GM23338 (cell line): ENCODE results near the gene KRTAP12-1. TPM values are rescaled to one million over a fixed set of nuclear protein-coding genes. Genes with fewer than 3 reads are reported as not detected.

Experiments used
- ATAC-seq: fragments of 200-7000 bp; cut with Tn5 transposase; 3 replicates; pipeline ENCODE4 v1.9.1; 2020
- DNase-seq: peaks from one replicate; pipeline ENCODE4 v3.0.0-alpha.2; 2015; ENCODE audit warnings: low spot score
- H2AFZ ChIP-seq: fragments of 200-600 bp; sonication (generic); 2 replicates; pipeline ENCODE4 v1.8.0; 2016; ENCODE audit warnings: antibody characterized with exemption, mild to moderate bottlenecking, moderate library complexity
- H3F3A ChIP-seq: fragments of 200-600 bp; sonication (generic); replicated peaks from 2 replicates; pipeline ENCODE4 v1.8.0; 2017; ENCODE audit warnings: antibody characterized with exemption, mixed run types, low read depth
- H3K27ac ChIP-seq: fragments of 200-600 bp; sonication (generic); 2 replicates; pipeline ENCODE4 v1.6.1; 2016; ENCODE audit warnings: low read depth
- H3K27me3 ChIP-seq: fragments of 200-600 bp; sonication (generic); 2 replicates; pipeline ENCODE4 v1.8.0; 2016; ENCODE audit warnings: mild to moderate bottlenecking, mixed run types, moderate library complexity; ENCODE audit not compliant: insufficient read depth
- H3K36me3 ChIP-seq: fragments of 200-600 bp; sonication (generic); 2 replicates; pipeline ENCODE4 v1.8.0; 2016; ENCODE audit warnings: mild to moderate bottlenecking; ENCODE audit not compliant: insufficient read depth
- H3K4me1 ChIP-seq: fragments of 200-600 bp; sonication (generic); 2 replicates; pipeline ENCODE4 v1.8.0; 2016; ENCODE audit warnings: mild to moderate bottlenecking, moderate library complexity; ENCODE audit not compliant: insufficient read depth
- H3K4me2 ChIP-seq: fragments of 200-600 bp; sonication (generic); 2 replicates; pipeline ENCODE4 v1.7.1; 2017; ENCODE audit warnings: mixed run types
- H3K4me3 ChIP-seq: fragments of 200-600 bp; sonication (generic); 2 replicates; pipeline ENCODE4 v1.6.1; 2016; ENCODE audit warnings: mixed run types
- H3K79me2 ChIP-seq: fragments of 200-600 bp; sonication (generic); replicated peaks from 2 replicates; pipeline ENCODE4 v1.8.0; 2017; ENCODE audit warnings: mild to moderate bottlenecking; ENCODE audit not compliant: insufficient read depth
- H3K9me2 ChIP-seq: fragments of 200-600 bp; sonication (generic); 2 replicates; pipeline ENCODE4 v1.8.0; 2017; ENCODE audit not compliant: insufficient read depth
- H4K20me1 ChIP-seq: fragments of 200-600 bp; sonication (generic); replicated peaks from 2 replicates; pipeline ENCODE4 v1.8.0; 2017; ENCODE audit warnings: mild to moderate bottlenecking; ENCODE audit not compliant: insufficient read depth
- H3K27ac Mint-ChIP-seq: 2 replicates; pipeline ENCODE4 v1.8.0; 2020; ENCODE audit warnings: inconsistent platforms, mild to moderate bottlenecking, moderate library complexity, mixed read lengths
- H3K27me3 Mint-ChIP-seq: 3 replicates; pipeline ENCODE4 v1.8.0; 2022; ENCODE audit warnings: low read depth, mild to moderate bottlenecking, moderate library complexity, mixed read lengths, inconsistent platforms; ENCODE audit not compliant: insufficient read depth, poor library complexity
- H3K36me3 Mint-ChIP-seq: 3 replicates; pipeline ENCODE4 v1.8.0; 2021; ENCODE audit warnings: low read depth, mild to moderate bottlenecking, inconsistent platforms, moderate library complexity, mixed read lengths
- H3K4me1 Mint-ChIP-seq: 3 replicates; pipeline ENCODE4 v1.8.0; 2020; ENCODE audit warnings: mild to moderate bottlenecking, inconsistent platforms, mixed read lengths
- H3K4me3 Mint-ChIP-seq: 3 replicates; pipeline ENCODE4 v1.8.0; 2021; ENCODE audit warnings: moderate library complexity, mild to moderate bottlenecking, inconsistent platforms, mixed read lengths
- H3K9me3 Mint-ChIP-seq: 3 replicates; pipeline ENCODE4 v1.8.0; 2020; ENCODE audit warnings: moderate library complexity, mild to moderate bottlenecking, inconsistent platforms, mixed read lengths
- CREB1 ChIP-seq: fragments of 250-450 bp; sonication (Bioruptor Pico); IDR thresholded peaks from 2 replicates; pipeline ENCODE4 v1.5.0; 2020; ENCODE audit warnings: low read depth, mild to moderate bottlenecking, moderate library complexity
- EZH2 ChIP-seq: fragments of 200-600 bp; sonication (generic); IDR thresholded peaks from one replicate; pipeline ENCODE4 v1.8.0; 2017; ENCODE audit warnings: antibody characterized with exemption, mild to moderate bottlenecking, low read depth; ENCODE audit not compliant: unreplicated experiment
- EZH2phosphoT487 ChIP-seq: fragments of 200-600 bp; sonication (generic); IDR thresholded peaks from one replicate; pipeline ENCODE4 v1.8.1; 2018; ENCODE audit warnings: antibody characterized with exemption; ENCODE audit not compliant: unreplicated experiment
- JUNB ChIP-seq: IDR thresholded peaks from one replicate; pipeline ENCODE4 v1.6.1; 2016; ENCODE audit warnings: antibody characterized with exemption; ENCODE audit not compliant: unreplicated experiment
- NANOG ChIP-seq: IDR thresholded peaks from 2 replicates; pipeline ENCODE4 v1.6.1; 2016; ENCODE audit warnings: antibody characterized with exemption, borderline replicate concordance
- POLR2AphosphoS5 ChIP-seq: IDR thresholded peaks from 2 replicates; pipeline ENCODE4 v1.6.1; 2016; ENCODE audit warnings: antibody characterized with exemption, low read depth
- REST ChIP-seq: IDR thresholded peaks from one replicate; pipeline ENCODE4 v1.6.1; 2018; ENCODE audit warnings: antibody characterized with exemption; ENCODE audit not compliant: unreplicated experiment
- STAT1 ChIP-seq: IDR thresholded peaks from one replicate; pipeline ENCODE4 v1.6.1; 2016; ENCODE audit warnings: antibody characterized with exemption; ENCODE audit not compliant: unreplicated experiment
- polyA plus RNA-seq: library from polyadenylated mRNA; unstranded; fragments of >200 nt; fragmentation: Nextera tagmentation; extraction: Ambion mirVana; gene quantifications from 2 replicates; pipeline ENCODE4 v1.2.1, GENCODE V29; 2016
- total RNA-seq: library from RNA; depleted of rRNA; stranded (reverse); fragments of >200 nt; shearing (Covaris generic); gene quantifications from 2 replicates; pipeline ENCODE4 v1.2.3, GENCODE V29; 2014
- TF ChIP-seq, protein P1 (sequence below), 2 experiments: fragments of 200-600 bp in 1 of 2; sonication (generic) in 1 of 2; conservative IDR thresholded peaks; 2 replicates each; pipeline versions ENCODE4 v1.5.1 to v1.6.1; 2016 to 2017; ENCODE audit warnings: antibody characterized with exemption in 2 of 2, low read depth in 2 of 2, mild to moderate bottlenecking in 2 of 2, moderate library complexity in 1 of 2

Gene KRTAP12-1
- total and polyA plus RNA-seq, 2 experiments from 2014 or later = not detected

- TF ChIP-seq, protein P1, sequence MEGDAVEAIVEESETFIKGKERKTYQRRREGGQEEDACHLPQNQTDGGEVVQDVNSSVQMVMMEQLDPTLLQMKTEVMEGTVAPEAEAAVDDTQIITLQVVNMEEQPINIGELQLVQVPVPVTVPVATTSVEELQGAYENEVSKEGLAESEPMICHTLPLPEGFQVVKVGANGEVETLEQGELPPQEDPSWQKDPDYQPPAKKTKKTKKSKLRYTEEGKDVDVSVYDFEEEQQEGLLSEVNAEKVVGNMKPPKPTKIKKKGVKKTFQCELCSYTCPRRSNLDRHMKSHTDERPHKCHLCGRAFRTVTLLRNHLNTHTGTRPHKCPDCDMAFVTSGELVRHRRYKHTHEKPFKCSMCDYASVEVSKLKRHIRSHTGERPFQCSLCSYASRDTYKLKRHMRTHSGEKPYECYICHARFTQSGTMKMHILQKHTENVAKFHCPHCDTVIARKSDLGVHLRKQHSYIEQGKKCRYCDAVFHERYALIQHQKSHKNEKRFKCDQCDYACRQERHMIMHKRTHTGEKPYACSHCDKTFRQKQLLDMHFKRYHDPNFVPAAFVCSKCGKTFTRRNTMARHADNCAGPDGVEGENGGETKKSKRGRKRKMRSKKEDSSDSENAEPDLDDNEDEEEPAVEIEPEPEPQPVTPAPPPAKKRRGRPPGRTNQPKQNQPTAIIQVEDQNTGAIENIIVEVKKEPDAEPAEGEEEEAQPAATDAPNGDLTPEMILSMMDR (conservative IDR thresholded peaks at IDR 0.05; ENCODE audit: low read depth in 2 of 2) = no peak
- no peak for TF ChIP-seq NANOG
- no peak for TF ChIP-seq REST
These were observed 10.1 kb downstream of the KRTAP12-1 start (continued) for GRCh38 chr21:44671911-44672310.

- Histone ChIP-seq H3K27me3 (no peaks in the 10 kb centered on the region), H3K4me3 (no peak overlapping the region), H3K27ac (no peak overlapping the region), H3K36me3 (no peaks in the 10 kb centered on the region), H3F3A (no peaks in the 10 kb centered on the region), H3K79me2 (no peaks in the 10 kb centered on the region), H4K20me1 (no peaks in the 10 kb centered on the region), H2AFZ (no peak overlapping the region), H3K4me1 (no peaks in the 10 kb centered on the region), H3K9me2 (no peaks in the 10 kb centered on the region), H3K4me2 (no peak overlapping the region)
- Mint-ChIP-seq H3K4me3 (no peak overlapping the region), H3K27ac (no peak overlapping the region), H3K27me3 (peaks cover 1% of the 10 kb centered on the region), H3K4me1 (no peaks in the 10 kb centered on the region; the same call in 2 of the 3 replicates), H3K36me3 (peaks cover 12% of the 10 kb centered on the region), H3K9me3 (peaks cover 52% of the 10 kb centered on the region)
- DNase-seq (no peak), ATAC-seq (no peak)
- no peak for TF ChIP-seq NANOG
- TF ChIP-seq, protein P1 (conservative IDR thresholded peaks at IDR 0.05; ENCODE audit: low read depth in 2 of 2) = no peak
- no peak for TF ChIP-seq CREB1
- no peak for TF ChIP-seq POLR2AphosphoS5
- TF ChIP-seq REST = no peak
- TF ChIP-seq STAT1 = no peak
- TF ChIP-seq EZH2phosphoT487 = no peak
- TF ChIP-seq JUNB = no peak
- TF ChIP-seq EZH2 = no peak
These were observed 11.1 kb downstream of the KRTAP12-1 start for GRCh38 chr21:44670642-44671432.
